ENCODE measurements around the gene CHCHD5. TPM values are rescaled to one million over a fixed set of nuclear protein-coding genes. Genes with fewer than 3 reads are reported as not detected.

CHCHD5 gene
- total and polyA plus RNA-seq, 2 of the 8 experiments (the other 6 are each of a cell fraction or from before 2014, with no cell fraction given), result 27.2 to 71.5 TPM

DNA sequence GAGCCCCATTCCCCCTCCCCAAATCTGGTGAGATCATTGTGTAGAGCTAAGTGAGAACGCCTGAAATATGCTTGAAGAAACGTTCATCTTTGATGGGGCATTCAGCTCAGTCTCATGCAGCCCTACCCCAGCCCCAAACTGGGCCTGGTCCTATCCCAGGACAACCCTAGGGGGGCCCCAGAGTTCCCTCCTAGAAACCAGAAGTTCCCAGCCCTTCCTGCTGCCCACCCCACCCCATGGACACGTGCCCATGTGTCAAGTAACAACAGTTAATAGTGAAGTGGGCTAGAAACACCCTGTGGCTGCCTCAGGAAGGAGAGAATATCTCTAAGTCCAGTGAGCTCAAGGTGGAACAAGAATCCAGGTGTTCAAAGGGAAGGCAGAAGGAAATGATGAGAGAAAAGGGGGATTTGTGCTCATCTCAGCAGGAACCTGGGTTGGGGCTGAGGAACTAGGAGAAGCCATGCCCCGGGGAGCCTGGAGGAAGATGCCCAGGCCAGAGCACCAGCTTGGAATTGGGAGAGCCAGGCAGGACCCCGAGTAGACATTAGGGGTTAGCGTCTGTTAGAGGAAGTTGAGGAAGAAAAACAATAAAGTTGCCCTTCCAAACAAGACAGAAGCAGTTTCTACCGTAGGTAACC is 41.2 kb downstream of the CHCHD5 start (continued):
- no peak for TF ChIP-seq NANOG (IDR thresholded peaks at IDR 0.05; ENCODE audit: insufficient read depth, low read depth, low read length, poor library complexity, severe bottlenecking)

All from H1 (cell line).